DOHH2 (cell line): ENCODE data around the gene SSBP2.

Experiments used
- EZH2phosphoT487 ChIP-seq: fragments of 200-600 bp; sonication (generic); IDR thresholded peaks from 2 replicates; pipeline ENCODE4 v1.6.1; 2017; ENCODE audit warnings: borderline replicate concordance, mild to moderate bottlenecking, antibody characterized with exemption, low read length, moderate library complexity, mixed read lengths
- TF ChIP-seq, protein P1 (sequence below): fragments of 200-600 bp; sonication (generic); IDR thresholded peaks from one replicate; pipeline ENCODE4 v1.5.1; 2014; ENCODE audit warnings: antibody characterized with exemption, mild to moderate bottlenecking, low read depth, low read length; ENCODE audit not compliant: poor library complexity, severe bottlenecking

- TF ChIP-seq, protein P1, sequence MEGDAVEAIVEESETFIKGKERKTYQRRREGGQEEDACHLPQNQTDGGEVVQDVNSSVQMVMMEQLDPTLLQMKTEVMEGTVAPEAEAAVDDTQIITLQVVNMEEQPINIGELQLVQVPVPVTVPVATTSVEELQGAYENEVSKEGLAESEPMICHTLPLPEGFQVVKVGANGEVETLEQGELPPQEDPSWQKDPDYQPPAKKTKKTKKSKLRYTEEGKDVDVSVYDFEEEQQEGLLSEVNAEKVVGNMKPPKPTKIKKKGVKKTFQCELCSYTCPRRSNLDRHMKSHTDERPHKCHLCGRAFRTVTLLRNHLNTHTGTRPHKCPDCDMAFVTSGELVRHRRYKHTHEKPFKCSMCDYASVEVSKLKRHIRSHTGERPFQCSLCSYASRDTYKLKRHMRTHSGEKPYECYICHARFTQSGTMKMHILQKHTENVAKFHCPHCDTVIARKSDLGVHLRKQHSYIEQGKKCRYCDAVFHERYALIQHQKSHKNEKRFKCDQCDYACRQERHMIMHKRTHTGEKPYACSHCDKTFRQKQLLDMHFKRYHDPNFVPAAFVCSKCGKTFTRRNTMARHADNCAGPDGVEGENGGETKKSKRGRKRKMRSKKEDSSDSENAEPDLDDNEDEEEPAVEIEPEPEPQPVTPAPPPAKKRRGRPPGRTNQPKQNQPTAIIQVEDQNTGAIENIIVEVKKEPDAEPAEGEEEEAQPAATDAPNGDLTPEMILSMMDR = no peak
- no peak for TF ChIP-seq EZH2phosphoT487
These were observed 146.7 kb downstream of the SSBP2 start for GRCh38 chr5:81604193-81604592.
